Measurements from ENCODE around the gene CASZ1.

- TF ChIP-seq POLR2A (IDR thresholded peaks at IDR 0.05; ENCODE audit: low read depth, low read length) (no peak), POLR2AphosphoS5 (IDR thresholded peaks at IDR 0.05; ENCODE audit: low read depth, low read length) (no peak), TAF1 (IDR thresholded peaks at IDR 0.05; ENCODE audit: low read depth, low read length) (no peak), SPI1 (IDR thresholded peaks at IDR 0.05; ENCODE audit: low read depth, low read length) (no peak), PAX5 (IDR thresholded peaks at IDR 0.05; ENCODE audit: insufficient read depth, low read length, severe bottlenecking) (no peak)
Observed at GRCh38 chr1:10736634-10737586, 59.5 kb downstream of the CASZ1 start.
